ENCODE measurements around the gene ARHGAP26.

The ARHGAP26 gene

DNA sequence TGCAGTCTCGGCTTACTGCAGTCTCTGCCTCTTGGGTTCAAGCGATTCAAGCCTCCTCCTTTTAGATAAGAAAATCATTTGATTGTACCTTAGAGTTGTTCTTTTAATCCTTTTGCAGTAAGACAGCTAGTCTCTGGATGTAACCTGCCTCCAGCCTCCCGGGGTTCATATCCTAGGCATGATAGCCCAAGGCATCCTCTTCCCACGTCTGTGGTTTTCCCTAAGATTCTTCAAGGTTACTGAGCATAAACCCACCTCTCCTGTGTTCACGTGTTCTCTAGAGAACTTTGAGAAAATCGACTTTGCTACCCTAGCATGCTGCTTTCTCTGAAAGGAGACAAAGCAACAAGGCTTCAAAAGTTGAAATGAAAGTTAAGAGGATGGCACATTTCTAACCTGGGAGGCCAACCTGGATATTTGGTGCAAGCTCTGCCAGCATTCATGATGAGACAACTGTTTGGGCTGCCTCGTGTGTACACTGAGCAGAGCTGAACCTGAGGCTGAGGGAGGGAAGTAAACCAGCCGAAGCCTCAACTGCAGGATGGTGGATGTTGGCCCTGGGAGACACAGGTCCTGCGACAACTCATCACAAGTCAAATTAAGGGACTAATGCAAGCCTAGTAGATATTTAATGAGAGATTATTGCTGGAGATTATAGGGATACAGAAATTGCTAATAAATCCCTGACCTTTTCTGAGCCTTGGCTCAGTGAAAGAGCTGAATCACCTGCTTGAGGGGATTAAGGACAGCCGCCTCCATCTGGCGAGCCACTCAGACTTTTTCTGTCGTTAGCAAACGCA is 261.8 kb downstream of the ARHGAP26 start:
- DNase-seq (ENCODE audit: low read depth in 1 of 2, low spot score in 1 of 2), result no peak

DNA sequence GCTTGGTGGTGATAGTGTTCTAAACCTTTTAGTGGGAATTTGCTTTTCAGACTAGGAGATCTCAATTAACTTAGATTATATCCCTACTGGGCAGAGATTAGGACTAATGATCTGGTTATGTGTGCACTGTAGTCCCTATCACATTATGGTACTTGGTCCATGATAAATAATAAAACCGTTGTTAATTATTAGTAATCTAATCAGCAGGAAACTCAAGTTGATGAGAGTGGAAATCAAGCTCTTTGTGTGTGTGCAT is 262.3 kb downstream of the ARHGAP26 start:
- no peak for DNase-seq (ENCODE audit: low read depth in 1 of 2, low spot score in 1 of 2)

DNA sequence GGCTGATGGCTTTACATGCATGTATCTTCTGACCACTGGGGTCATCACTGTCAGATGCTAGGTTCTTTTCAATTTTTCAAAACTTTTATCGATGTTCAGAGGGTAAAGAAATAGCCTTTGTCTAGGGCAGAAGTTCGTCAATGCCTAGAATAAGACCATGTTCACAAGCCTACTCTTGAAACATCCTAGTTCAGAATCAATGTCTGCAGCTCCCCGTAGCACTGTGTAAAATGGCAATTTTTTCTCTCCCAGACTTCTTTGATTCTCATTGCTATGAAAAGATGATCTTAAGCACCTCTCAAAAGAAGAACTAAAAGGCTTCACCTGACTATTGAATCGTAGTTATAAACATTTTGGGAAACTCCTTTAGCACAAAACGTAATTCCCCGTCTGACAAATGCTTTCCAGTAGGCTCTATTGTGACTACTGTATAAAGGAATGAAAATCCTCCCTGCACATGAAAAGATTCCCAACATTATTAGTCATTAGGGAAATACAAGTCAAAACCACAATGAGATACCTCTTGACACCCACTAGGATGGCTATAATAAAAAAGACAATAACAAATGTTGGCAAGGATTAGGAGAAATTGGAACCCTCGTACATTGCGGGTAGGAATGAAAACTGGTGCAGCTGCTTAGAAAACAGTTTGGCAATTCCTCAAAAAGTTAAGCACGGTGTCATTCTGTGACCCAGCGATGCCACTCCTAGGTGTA is 263.5 kb downstream of the ARHGAP26 start:
- DNase-seq (ENCODE audit: low read depth in 1 of 2, low spot score in 1 of 2), result no peak

DNA sequence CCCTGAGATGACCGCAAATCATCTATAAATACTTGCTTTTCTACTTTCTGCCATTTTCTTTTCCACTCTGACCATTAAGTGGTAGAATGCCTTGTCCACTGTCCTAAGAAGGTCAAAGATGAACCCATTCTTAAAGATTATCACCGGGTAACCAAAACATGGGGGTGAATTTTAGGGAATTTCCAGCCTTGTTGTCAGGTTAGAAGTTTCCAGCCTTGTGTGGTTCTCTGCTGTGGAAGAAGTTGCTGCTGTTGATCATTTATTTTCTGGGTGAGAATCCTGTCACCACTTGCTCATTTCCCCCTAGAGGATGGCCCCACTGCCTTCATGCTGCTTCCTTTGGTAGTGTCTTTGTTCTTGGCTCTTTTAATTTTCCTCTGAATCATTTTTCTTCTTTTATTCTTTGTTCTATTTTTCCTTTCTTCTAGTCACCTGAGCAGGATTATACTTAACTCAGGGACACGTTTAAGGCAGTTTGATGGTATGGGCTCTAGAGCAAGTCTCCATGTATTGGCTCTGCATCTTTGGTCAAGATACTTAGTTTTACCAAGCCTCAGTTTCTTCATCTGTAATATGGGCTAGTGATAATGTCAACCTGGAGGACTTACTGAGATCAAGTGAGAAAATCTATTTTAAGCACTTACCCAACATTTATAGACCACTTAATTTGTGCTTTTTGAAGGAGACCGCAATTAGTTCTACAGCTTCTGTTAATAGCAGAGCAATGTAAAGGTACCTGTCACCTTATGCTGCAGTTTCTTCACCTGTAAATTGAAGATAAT is 266.2 kb downstream of the ARHGAP26 start:
- DNase-seq (ENCODE audit: low read depth in 1 of 2, low spot score in 1 of 2), result peak in 1 of 2 donors; percentile 25

DNA sequence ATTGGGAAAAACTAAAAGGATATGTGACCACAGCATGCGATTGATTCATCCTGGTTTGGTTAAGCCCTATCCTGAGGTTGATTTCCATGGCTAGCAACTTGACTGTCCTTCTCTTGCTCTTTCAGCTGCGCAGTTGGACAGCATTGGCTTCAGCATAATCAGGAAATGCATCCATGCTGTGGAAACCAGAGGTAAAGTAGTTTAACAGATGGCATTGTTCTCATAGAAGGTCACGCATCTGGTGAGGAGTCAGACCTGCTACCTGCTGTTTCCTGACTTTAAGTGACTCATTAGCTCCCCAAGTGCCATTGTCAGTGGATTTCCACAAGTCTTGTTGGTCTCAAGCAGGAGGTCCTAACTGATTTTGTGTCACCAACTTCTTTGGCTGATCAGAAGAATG is 266.9 kb downstream of the ARHGAP26 start:
- DNase-seq (ENCODE audit: low read depth in 1 of 2, low spot score in 1 of 2), result no peak

DNA sequence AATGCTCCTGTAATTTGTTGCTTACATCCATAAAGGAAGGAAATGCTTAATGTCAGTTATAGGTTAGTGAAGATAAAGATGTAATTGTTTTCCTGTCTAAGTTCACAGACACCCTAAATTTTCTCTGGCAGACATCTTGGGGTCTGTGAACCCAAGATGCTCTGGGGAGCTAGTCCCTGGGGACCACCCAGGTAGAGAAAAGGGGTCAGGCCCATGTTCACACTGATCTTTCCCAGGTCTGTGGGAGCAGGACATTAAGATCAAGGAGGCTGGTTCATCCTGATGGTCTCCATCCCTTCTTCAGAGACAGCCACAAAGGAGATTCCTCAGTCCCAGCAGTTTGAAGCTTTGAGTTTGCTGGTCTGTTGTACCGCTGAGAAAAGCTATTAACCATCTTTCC is 267.5 kb downstream of the ARHGAP26 start:
- no peak for DNase-seq (ENCODE audit: low read depth in 1 of 2, low spot score in 1 of 2)

DNA sequence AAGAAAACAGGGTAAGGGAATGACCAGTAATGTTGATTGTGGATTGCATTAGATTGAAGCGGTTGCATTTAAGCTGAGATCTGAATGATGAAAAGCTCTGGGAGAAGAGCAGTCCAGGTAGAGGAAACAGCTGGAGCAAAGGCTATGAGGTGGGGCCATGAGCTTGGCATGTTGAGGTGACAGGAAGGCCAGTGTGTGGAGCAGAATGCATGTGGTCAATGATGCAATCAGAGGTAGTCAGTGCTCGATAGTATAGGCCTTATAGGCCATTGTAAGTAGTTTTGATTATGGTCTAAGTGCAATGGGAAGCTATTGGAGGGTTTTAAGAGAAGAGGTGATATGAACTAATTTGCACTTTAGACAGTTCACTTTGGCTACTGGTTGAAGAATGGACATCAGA is 270.4 kb downstream of the ARHGAP26 start:
- DNase-seq (ENCODE audit: low read depth in 1 of 2, low spot score in 1 of 2), result no peak

DNA sequence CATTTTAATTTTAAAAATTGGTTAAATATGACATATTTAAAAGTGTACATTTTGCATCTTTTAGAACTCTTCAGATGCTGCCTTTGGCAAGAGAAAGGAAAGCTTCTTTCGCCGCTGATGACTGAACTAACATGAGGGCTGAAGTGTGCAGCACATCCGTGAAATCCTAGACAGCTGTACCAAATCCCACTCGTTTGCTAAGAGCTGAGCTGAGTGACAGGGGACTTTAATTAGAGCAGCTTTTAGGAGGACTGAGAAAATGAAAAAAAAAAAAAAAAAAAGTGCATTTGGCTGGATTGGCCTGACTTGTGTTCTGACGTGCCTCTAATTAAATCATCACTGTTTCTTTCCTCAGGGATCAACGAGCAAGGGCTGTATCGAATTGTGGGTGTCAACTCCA is 271.3 kb downstream of the ARHGAP26 start:
- no peak for DNase-seq (ENCODE audit: low read depth in 1 of 2, low spot score in 1 of 2)

DNA sequence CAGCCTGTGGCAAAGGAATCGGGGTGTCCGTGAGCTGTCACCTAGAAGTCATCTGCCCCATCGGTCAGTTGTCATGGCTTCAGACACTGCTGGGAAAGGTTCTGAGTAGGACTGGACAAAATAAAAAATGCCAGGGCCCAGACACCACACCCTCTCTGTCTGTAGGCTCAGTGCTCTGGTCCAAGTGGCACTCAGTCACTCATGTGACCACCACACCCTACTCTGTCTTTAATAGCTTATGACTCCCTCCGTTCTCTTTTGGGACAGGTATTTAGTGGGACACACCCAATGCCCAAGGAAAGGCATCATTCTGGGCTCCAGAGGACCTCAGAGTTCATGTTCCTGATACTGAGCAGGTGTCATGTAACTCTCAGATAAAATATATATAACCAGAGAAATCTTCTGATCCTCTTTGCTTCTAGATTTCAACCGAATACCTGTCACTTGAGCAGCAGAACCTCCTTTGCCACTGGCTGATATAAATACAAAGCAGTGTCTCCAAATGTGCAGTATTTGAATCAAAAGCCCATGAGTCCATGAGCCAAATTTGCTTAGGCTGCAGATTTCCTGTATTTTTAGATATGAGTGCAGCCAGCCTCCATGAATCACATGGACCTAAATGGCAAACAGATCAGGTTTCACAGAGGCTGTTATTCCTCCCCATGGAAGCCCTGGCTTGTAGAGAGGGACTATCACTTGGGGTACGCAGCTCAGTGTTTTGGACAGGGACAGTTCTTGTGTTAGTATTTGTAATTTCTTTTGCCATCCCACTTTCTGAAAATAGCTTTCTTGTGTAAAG is 272.0 kb downstream of the ARHGAP26 start:
- no peak for DNase-seq (ENCODE audit: low read depth in 1 of 2, low spot score in 1 of 2)

DNA sequence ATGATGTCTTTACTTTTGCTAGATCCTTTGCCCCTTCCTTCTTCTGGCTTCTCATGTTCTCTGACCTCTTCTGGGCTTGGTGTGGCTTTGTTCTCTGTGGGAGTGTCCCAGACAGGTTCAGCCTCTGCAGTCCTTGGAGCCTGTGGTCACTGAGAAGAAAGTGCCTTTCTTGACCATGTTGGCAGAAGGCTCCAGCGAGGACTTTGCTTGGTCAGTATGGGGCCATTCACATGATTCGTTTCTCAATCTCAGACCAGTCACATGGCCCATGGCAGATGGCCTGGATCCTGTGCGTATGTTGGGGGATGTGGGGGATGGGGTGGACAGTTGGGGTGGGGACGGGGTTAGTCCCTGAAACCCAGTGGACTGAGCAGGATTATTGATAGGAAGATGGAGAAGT is 274.1 kb downstream of the ARHGAP26 start:
- no peak for DNase-seq (ENCODE audit: low read depth in 1 of 2, low spot score in 1 of 2)

DNA sequence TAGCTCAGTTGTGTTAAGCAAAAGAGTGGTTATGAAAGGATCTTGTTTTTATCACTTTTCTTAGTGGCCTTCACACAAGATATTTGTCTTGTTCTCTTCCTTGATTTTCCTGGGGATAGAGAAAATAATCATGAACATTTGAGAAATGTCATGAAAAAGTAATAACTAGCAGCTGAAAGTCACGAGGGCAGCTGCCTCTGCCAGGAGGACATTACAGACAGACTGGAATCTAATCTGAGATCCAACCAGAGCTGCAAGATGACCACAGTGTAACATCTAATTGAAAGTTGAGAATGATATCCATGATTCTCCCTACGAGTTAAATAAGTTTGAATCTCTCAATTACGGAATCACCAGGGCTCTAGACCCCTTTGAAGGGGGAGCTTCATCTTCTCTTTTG is 274.9 kb downstream of the ARHGAP26 start:
- DNase-seq (ENCODE audit: low read depth in 1 of 2, low spot score in 1 of 2), result no peak

DNA sequence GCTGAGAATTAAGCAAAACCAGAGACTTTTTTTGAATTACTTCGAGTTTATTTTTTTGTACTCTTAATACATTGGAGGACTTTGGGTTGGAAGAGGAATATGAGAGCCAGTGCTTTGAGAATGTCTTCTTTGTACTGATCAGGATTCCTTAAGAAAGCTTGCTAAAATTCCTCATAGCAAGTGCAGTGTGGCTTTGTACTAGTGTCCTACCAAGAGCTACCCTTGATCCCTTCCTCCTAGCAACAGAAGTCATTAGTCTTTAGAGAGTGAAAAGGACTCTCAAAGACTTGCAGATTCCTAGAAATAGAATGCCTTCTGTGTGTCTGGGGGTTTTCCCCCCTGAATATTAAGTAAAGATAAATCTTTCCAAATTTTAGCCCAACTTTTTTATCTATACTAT is 276.1 kb downstream of the ARHGAP26 start:
- no peak for DNase-seq (ENCODE audit: low read depth in 1 of 2, low spot score in 1 of 2)

DNA sequence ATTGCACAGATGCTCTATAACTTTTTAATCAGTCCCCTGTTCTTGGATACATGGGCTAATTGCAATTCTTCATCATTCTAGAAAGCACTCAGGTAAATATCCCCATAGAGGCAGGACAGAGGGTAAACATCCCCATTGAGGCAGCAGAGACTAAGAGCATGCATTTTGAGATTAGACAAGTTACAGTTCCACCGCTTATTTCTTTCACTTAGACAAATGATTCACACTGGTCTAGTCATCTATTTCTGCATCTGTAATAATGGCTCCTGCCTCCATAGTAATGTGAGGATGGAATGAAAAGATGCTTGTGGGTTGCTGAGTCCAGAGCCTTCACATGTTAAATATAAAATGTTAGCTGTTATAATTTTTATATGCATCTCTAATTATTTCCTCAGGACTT is 276.9 kb downstream of the ARHGAP26 start:
- DNase-seq (ENCODE audit: low read depth in 1 of 2, low spot score in 1 of 2), result no peak

DNA sequence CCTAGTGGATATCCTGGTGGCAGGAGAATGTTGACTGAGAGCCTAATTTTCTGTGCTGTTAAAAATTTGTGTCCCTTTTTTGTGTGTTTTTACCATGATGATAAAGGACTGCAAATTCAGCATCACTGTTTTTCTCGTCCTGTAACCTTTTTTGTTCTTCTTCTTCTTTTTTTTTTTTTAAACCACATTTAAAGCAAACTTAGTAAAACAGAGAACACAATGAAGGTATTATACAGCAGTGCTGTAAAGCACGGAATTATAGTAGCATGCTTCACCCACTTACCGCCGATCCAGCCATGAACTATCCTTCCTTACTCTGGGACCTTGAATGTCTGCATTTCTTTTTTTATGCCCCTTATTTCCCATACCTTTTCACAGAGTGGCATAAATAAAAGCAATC is 280.0 kb downstream of the ARHGAP26 start:
- no peak for DNase-seq (ENCODE audit: low read depth in 1 of 2, low spot score in 1 of 2)

DNA sequence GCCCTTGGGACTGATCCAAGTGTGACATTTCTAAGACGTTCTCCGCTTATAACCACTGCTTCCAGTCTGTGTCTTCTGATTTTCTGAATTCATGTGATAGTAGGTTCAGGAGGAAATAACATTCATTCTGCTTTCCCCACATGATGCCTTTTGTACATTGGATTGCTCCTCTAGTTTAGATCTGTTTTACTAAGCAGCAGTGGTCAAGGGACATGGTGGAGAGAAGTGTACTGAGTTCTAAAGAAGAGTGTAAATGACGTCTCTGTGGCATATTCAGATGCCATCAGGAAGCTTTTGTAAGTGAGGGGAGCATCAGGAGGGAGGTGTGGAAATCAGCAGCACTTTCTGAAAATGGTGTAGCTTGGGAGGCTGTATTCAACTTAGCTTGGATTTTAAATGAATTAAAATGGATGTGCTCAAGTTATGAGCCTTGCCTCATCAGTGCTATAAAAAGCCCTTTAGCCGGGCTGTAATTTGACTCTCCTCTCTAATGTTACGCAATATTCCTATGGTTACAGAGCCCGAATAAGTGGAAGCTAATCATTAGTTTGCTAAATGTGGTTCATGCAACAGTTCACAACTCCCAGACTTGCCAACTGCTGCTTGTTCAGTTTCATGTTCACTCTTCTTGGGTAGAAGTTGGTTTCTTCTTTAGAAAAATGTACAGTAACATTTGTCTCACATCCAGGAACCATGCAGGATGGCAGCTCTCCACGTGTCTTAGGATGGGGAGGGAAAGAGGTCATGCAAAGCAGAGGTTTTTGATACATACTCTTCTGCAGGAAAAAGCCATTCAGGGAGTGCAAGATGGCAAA is 281.3 kb downstream of the ARHGAP26 start:
- DNase-seq (ENCODE audit: low read depth in 1 of 2, low spot score in 1 of 2), result no peak

DNA sequence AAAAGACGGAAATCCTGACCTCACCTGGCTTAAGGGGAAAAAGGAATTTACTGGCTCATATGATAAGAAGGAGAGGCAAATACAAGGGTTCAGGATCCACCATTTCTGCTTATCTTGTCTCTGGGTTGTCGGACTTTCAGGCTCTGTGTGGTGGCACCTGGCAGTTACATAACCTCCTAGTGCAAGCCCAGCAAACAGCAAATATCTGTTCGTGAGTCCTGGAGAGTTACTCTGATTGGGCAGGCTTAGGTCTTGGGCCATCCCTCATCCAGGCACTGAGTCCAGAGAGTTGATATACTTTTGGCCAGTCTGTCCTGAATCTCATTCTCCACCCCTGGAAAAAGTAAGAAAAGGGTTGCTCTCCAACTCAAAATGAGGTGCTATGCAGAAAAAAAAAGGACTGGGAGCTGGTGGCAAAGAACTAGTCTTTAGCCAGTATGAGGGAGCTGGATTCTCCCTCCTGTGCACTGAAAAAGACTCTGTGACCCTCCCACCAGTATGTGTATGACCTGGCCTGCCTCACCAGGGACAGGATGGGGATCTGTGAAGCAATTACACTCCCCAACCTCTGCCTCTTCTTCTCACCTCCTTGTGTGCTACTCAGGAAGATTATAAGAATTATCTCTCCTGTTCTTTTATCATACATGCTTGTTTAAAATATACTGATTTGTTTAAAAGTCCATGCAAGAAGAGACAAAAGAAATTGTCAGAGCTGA is 282.9 kb downstream of the ARHGAP26 start:
- no peak for DNase-seq (ENCODE audit: low read depth in 1 of 2, low spot score in 1 of 2)

DNA sequence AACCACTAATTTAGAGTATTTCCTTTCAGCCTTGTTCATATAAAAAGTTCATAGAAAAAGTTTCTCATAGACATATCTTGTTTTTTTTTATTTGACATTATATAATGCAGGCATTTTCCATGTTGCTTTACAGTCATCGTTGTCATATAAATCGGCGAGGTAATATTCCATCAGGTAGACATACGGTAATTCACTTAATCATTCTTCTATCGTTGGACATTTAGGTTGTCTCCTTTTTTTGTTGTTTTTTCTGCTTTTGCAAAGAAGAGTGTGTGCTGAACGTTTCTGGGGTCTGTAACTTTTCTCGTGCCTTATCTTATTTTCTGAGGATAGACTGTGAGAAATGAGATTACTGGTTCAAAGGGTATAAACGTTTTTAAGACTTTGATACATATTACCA is 283.6 kb downstream of the ARHGAP26 start:
- DNase-seq (ENCODE audit: low read depth in 1 of 2, low spot score in 1 of 2), result no peak

DNA sequence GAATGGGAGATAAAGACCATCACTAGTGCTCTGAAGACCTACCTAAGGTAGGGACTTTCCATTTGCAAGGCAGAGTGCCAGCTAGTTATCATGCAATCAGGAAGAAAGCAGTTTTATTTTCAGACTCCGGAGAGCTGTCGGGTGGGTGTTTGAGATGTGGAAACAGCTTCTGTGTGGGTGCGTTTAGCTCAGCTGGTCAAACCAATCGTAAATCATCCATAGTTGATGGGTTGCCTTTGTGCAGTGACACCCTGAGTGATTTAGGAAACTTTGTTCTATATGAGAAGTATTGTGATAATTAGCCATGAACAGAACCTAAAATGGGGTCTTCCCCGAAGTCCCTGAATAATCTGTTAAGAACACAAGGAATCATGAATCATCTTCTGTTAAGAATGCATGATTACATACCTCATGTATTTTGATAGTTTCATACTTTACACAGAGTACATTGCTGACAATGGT is 284.3 kb downstream of the ARHGAP26 start:
- DNase-seq (ENCODE audit: low read depth in 1 of 2, low spot score in 1 of 2), result peak in 1 of 2 donors; percentile 36

DNA sequence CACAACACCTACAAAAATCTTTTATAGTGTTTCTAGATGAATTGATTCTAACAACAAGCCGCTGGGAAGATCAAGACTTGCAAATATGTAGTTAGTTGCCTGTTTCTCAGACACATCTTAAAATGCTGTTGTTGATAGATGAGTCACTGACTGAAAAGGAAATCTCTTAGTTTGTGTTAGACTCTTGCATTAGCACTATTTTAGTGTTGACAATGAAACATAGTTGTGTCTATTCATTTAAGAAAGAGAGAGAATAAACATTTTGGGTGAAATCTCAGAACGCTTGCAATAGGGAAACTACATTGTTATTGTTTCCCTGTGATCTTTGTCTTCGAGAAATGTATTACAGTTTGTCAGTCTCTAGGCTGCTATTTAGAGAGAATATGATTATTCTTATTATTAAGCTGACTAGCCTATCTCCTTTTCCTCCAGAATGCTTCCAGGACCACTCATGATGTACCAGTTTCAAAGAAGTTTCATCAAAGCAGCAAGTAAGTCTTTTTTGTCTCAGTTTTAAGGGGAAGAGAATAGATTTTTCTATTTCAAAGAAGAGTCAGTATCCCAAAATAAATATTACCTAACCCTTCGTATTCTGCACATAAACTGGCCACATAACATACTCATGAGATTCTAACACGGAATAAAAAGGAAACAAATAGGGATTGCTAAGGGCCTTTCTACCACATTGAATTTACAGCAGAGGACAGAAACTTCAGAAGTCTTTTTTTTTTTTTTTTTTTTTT is 285.6 kb downstream of the ARHGAP26 start:
- DNase-seq (ENCODE audit: low read depth in 1 of 2, low spot score in 1 of 2), result no peak
